Measurements from ENCODE around the gene PYCR2.

- TF ChIP-seq CTCF (IDR thresholded peaks at IDR 0.05), result no peak
- no peak for TF ChIP-seq ZFX (IDR thresholded peaks at IDR 0.05; ENCODE audit: borderline replicate concordance)
These were observed 9.0 kb upstream of the PYCR2 start for GRCh38 chr1:225933072-225933471.
